GM18498 (cell line): ENCODE results near the gene FLRT1.
"Not testable (repeated sequence)": the region's sequence is repeated elsewhere in the genome, so short reads cannot be mapped to it uniquely, and the experiment has no call there.

Experiments used
- ATAC-seq: cut with Tn5 transposase; IDR thresholded peaks from one replicate; pipeline ENCODE4 v1.9.1; 2021; ENCODE audit warnings: mild to moderate bottlenecking, moderate library complexity; ENCODE audit not compliant: unreplicated experiment

FLRT1 gene

DNA sequence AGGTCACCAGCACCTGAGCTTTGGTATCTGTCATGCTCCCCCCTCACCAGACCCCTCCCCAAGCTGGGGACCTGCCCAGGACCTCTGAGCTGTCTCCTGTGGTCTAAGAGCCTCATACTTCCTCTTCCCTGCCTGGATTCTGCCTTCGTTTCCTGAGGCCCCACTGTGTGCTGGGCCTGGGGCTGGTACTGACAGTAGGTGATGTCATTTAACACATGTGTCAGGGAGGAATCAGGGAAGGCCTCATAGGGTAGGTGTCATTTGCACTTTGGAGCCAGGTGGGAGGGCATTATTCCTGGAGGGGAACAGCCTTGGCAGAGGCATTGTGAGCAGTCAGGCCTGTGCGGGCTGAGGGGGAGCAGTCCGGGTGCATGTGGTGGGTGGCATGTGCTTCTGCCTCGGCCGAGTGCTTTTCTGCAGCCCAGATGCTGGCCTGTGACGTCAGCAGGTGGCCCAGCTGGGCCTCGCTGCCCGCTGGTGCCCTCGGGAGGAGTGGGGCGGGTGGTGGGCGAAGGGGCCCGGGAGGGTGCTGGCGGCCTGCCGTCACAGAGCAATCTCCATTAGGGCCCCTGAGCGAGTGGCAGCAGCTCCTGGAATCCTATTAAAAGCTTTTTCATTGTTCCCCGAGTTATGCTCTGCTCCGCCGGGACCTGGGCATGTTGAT lies 9.1 kb downstream of the FLRT1 start:
- no peak for ATAC-seq

DNA sequence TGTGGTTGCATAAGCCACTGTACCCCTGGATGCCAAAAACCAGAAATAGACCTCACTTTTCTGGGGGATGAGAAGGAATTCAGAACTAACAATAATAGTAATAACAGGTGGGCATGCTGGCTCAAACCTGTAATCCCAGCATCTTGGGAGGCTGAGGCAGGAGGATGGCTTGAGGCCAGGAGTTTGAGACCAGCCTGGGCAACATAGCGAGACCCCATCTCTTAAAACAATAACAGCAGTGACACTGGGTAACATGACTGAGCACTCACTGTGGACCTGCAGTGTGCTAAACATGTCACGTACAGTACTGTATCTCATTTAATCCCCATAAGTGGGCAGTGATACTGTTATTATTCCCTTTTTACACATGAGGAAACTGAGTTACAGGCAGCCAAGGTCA lies 10.0 kb downstream of the FLRT1 start:
- ATAC-seq: no peak

DNA sequence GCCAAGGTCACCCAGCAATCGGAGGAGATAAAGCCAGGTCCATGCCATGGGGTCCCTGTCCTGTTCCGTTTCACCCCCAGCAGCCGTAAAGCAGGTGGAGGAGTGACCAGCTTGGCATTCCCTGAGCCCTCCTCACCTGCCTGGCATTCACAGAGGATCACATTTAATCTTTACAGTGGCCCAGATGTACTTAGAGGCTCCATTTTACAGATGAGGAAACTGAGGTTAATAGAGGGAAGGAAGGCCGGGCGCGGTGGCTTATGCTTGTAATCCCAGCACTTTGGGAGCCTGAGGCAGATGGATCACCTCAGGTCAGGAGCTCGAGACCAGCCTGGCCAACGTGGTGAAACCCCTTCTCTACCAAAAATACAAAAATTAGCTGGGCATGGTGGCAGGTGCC lies 11.6 kb downstream of the FLRT1 start:
- ATAC-seq: not testable (repeated sequence)

- ATAC-seq: no peak
Measured at GRCh38 chr11:64048042-64048854, 12.5 kb downstream of the FLRT1 start.

- no peak for ATAC-seq
Measured at GRCh38 chr11:64049509-64049908, 13.8 kb downstream of the FLRT1 start.

- no peak for ATAC-seq
Measured at GRCh38 chr11:64051297-64051696, 15.6 kb downstream of the FLRT1 start.

DNA sequence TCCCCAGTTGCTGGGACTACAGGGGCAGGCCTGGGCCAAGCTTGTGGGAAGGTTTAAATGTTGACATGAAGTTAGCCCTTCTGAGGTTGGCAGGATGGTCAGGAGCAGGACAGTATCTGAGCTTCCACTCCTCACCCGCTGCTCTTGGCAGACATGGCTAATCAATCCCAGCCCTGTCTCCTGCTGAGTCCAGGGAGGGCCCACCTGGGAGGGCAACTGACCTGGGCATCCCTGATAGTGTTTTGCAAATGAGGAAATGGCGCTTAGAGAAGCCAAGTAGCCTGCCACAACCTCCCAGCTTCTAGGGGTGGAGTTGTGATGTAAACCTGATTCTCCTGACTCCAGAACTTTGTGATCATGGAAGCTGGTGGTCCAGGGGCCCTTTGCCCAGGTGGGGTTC lies 16.7 kb downstream of the FLRT1 start:
- ATAC-seq: no peak

DNA sequence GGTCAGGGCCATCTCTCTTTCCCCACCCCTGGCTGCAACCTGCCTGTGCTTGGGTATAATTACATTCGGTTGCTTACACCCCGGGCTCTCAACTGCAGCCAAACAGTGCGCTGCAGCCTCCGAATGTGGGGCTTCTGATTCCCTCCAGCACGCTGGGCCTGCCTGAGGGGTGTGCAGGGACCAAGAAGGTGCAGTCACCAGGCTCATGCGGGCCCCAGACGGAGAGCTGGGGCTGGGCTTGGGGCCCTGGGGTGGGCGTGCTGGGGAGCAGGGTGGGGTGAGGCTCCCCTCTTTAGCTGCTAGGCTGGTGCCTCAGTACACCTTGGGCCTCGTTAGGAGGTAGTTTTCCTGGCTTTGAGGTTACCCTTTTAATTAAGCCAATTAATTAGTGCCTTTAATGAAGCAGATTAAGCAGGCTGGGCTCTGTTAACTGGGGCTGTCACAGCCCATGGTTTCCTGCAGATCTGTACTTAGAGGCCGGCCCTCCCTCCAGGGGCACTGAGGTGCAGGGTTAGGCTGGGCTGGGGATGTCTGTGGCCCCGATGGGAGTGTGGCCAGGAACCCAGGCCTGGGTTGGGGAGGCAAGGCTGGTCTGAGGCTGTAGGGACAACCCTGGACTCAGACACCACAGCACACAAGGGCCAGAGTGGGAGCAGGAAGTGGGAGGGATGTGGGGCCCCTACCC lies 17.3 kb downstream of the FLRT1 start:
- no peak for ATAC-seq

- ATAC-seq: no peak
Measured at GRCh38 chr11:64053699-64054098, 18.0 kb downstream of the FLRT1 start.

DNA sequence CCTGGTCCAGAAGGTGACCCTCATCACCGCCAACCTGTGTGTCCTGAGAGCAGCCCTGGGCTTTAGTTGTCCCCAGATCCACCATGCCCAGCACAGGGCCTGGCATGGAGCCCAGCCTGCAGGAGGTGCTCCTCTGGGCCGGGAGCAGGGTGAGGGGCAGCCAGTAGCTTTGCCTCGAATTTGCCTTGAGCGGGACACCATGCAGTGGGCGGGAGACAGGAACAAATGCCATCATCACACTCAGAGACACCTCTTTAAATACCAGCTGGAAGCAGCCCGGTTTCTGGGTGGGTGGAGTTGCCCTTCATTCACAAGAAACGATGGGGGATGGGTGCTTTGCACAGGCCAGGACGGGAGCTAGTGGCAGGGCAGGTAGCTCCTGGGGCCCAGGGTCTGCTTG lies 19.3 kb downstream of the FLRT1 start:
- no peak for ATAC-seq

GRCh38 chr11:64056213-64056785 lies 20.6 kb downstream of the FLRT1 start:
- no peak for ATAC-seq

- no peak for ATAC-seq
Measured at GRCh38 chr11:64056861-64057260, 21.1 kb downstream of the FLRT1 start.

GRCh38 chr11:64057890-64058289 lies 22.2 kb downstream of the FLRT1 start:
- no peak for ATAC-seq

DNA sequence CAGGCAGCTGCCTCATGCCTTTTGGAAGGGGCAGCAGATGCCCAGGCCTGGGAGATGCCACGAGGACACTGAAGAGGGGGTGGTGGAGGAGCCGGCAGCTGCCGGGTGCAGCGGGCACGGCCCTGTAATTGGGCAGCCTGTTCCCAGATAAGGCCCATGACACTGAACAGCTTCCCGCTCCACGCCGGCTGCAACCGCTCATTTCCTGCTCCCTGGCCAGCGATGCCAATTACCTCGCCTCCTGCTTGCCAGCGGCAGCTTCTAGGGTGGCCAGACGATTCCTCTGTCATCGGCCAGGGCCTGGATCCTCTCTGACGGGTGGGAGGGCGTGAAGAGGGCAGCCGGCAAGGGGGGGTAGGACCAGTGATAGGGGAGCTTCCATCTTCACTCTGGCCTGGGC lies 22.8 kb downstream of the FLRT1 start:
- ATAC-seq: no peak

- ATAC-seq: no peak
Measured at GRCh38 chr11:64059339-64060140, 23.8 kb downstream of the FLRT1 start.

DNA sequence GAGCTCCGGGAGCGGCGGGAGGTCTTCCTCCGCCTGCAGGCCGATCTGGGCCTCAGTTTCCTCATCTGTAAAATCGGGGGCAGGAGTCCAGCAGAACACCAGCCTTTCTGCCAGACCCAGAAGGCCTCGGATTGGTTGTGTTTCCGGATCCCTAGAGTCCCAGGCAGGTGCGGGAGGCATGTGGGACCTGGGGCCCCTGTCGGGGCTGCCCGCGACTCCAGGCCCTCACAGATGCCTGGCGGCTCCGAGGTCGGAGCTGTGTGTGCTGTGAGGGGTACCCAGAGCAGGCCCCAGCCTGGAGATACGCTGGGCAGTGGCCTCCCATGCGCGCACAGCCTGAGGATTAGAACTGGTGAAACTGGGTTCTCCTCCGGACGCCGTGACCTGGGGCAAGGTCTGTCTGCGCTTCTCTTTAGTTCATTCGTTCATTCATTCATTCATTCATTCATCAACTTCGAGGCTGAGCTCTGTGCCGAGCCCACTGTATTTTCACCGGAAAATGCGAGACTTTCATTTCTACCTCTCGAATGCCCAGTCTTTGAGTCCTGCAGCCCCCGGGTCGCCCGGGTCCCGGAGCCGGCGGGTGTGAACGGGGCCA lies 24.6 kb downstream of the FLRT1 start:
- ATAC-seq: no peak

- no peak for ATAC-seq
Measured at GRCh38 chr11:64060861-64061444, 25.2 kb downstream of the FLRT1 start.

- ATAC-seq: no peak
Measured at GRCh38 chr11:64062185-64063039, 26.7 kb downstream of the FLRT1 start.

DNA sequence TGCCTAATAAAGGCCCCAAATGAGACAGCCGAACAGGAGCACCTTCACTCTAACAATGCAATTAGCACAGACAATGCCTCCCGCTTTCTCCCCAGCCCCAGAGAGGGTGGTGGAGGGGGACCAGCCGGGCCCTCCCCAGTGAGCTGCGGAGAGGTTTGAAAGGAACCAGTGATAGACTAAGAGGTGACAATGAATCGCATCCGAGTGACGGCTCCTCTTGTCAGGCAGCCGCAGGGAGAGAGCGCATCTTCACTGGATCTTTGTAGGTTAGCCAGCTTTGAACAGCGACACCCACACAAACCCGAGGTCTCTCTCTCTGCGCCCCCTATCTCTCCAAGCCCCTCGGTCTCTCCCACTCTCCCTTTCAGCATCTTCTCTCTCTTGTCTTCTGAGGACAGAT lies 28.0 kb downstream of the FLRT1 start:
- ATAC-seq: no peak
